K562 (cell line): ENCODE measurements around the gene KRT33B. TPM values are rescaled to one million over a fixed set of nuclear protein-coding genes. Genes with fewer than 3 reads are reported as not detected.

ENCODE experiments used
- ATAC-seq: fragments of 200-7000 bp; cut with Tn5 transposase; 3 replicates; pipeline ENCODE4 v1.9.1; 2020; ENCODE audit warnings: moderate library complexity
- BruUV-seq: library from RNA; stranded (reverse); fragments of 400-500 nt; replicated peaks from 2 replicates; lab custom pipeline; 2021; lab: Mats Ljungman, UMichigan
- CTCF ChIA-PET: fragments of 300-600 bp; formaldehyde crosslinking; extraction: SDS; loops from one replicate; lab custom pipeline; 2021; ENCODE audit warnings: low intra/inter-chr PET ratio; lab: Yijun Ruan, JAX
- POLR2A ChIA-PET: fragments of 300-600, 350-650 bp; sonication (Branson Sonifier 250); formaldehyde crosslinking; extraction: SDS; loops from one replicate; lab custom pipeline; 2021; ENCODE audit warnings: antibody characterized with exemption, inconsistent platforms; lab: Yijun Ruan, JAX
- DNase-seq, 4 experiments: peaks; one replicate each; pipeline versions ENCODE4 v3.0.0 to v3.0.0-alpha.2; 2011 to 2018; ENCODE audit warnings: low spot score in 3 of 4, mixed read lengths in 3 of 4; ENCODE audit errors: extremely low read depth in 1 of 4
- FAIRE-seq: peaks from 2 replicates; lab custom pipeline; 2011; peaks lifted over from hg19 to GRCh38; lab: Jason Lieb, UNC
- H2AFZ ChIP-seq: 2 replicates; pipeline ENCODE4 v1.6.0; 2011; ENCODE audit warnings: low read depth, low read length, control low read depth, inconsistent platforms
- H3K27ac ChIP-seq: fragments of 200-600 bp; 3 replicates; pipeline ENCODE4 v1.8.0; 2011; ENCODE audit warnings: low read depth, mild to moderate bottlenecking, control low read depth, inconsistent platforms, low read length, moderate library complexity, mixed read lengths; ENCODE audit errors: extremely low read depth
- H3K27me3 ChIP-seq, 2 experiments: fragments of 300-600 bp in 1 of 2; 2 replicates in 1 of 2; 3 replicates in 1 of 2; pipeline versions ENCODE4 v1.6.0 to v1.8.0; 2011; ENCODE audit warnings: inconsistent platforms in 2 of 2, low read length in 2 of 2, mild to moderate bottlenecking in 1 of 2, mixed read lengths in 1 of 2, moderate library complexity in 1 of 2; ENCODE audit not compliant: control insufficient read depth in 2 of 2, insufficient read depth in 2 of 2
- H3K36me3 ChIP-seq: fragments of 300-600 bp; 3 replicates; pipeline ENCODE4 v1.8.0; 2011; ENCODE audit warnings: mild to moderate bottlenecking, low read length, inconsistent platforms; ENCODE audit not compliant: control insufficient read depth, insufficient read depth
- H3K4me1 ChIP-seq, 2 experiments: fragments of 200-600 bp in 1 of 2; replicated peaks in 1 of 2; 2 replicates in 1 of 2; 3 replicates in 1 of 2; pipeline versions ENCODE4 v1.5.1 to v1.8.0; 2011; ENCODE audit warnings: inconsistent platforms in 2 of 2, low read length in 2 of 2, mild to moderate bottlenecking in 1 of 2, mixed read lengths in 1 of 2, moderate library complexity in 1 of 2; ENCODE audit not compliant: control insufficient read depth in 2 of 2, insufficient read depth in 2 of 2
- H3K4me2 ChIP-seq: 2 replicates; pipeline ENCODE4 v1.6.1; 2011; ENCODE audit warnings: low read length, control low read depth, inconsistent platforms, mixed read lengths; ENCODE audit not compliant: insufficient read depth
- H3K4me3 ChIP-seq: fragments of 200-600 bp; sonication (generic), shearing (Covaris generic); 2 replicates; pipeline ENCODE4 v1.5.1; 2016; ENCODE audit warnings: control low read depth, inconsistent platforms
- H3K79me2 ChIP-seq: fragments of 200-600 bp; 3 replicates; pipeline ENCODE4 v1.8.0; 2011; ENCODE audit warnings: low read length, inconsistent platforms; ENCODE audit not compliant: control insufficient read depth, insufficient read depth
- H3K9ac ChIP-seq, 2 experiments: 2 replicates each; pipeline versions ENCODE4 v1.6.0 to v1.6.1; 2011; ENCODE audit warnings: low read depth in 2 of 2, low read length in 2 of 2, control low read depth in 1 of 2, inconsistent platforms in 1 of 2, mild to moderate bottlenecking in 1 of 2, mixed read lengths in 1 of 2; ENCODE audit not compliant: insufficient read depth in 1 of 2
- H3K9me1 ChIP-seq: one replicate; pipeline ENCODE4 v1.6.0; 2011; ENCODE audit warnings: inconsistent platforms, mild to moderate bottlenecking, low read length, moderate library complexity; ENCODE audit not compliant: control insufficient read depth, insufficient read depth
- H3K9me3 ChIP-seq: replicated peaks from 2 replicates; pipeline ENCODE4 v1.5.1; 2011; ENCODE audit warnings: low read depth, low read length, inconsistent platforms; ENCODE audit not compliant: control insufficient read depth, insufficient read depth
- H4K20me1 ChIP-seq: replicated peaks from 2 replicates; pipeline ENCODE4 v1.6.1; 2011; ENCODE audit warnings: low read length, inconsistent platforms, mixed read lengths; ENCODE audit not compliant: control insufficient read depth, insufficient read depth
- ARID3B ChIP-seq: fragments of 250-450 bp; sonication (Bioruptor Pico); IDR thresholded peaks from 2 replicates; pipeline ENCODE4 v1.4.0; 2020; ENCODE audit warnings: borderline replicate concordance
- CHD2 ChIP-seq: IDR thresholded peaks from 2 replicates; pipeline ENCODE4 v1.6.1; 2011; ENCODE audit warnings: low read depth, low read length
- E2F3 ChIP-seq: fragments of 250-450 bp; sonication (Bioruptor Pico); IDR thresholded peaks from 2 replicates; pipeline ENCODE4 v1.4.0; 2020; ENCODE audit warnings: mild to moderate bottlenecking
- HMBOX1 ChIP-seq: sonication (generic); IDR thresholded peaks from 2 replicates; pipeline ENCODE4 v1.6.1; 2016
- MIER1 ChIP-seq: fragments of 450-650 bp; IDR thresholded peaks from 2 replicates; pipeline ENCODE4 v1.6.1; 2016; ENCODE audit warnings: antibody characterized with exemption, mild to moderate bottlenecking, low read depth
- MLLT1 ChIP-seq, 2 experiments: fragments of 450-650 bp; IDR thresholded peaks; 2 replicates each; pipeline ENCODE4 v1.6.1; 2016
- TAF7 ChIP-seq: fragments of 450-650 bp; IDR thresholded peaks from 2 replicates; pipeline ENCODE4 v1.6.1; 2016; ENCODE audit warnings: missing genetic modification characterization, missing compliant biosample characterization
- ZNF609 ChIP-seq: sonication (generic); formaldehyde crosslinking; IDR thresholded peaks from 2 replicates; pipeline ENCODE4 v1.8.1; 2023; ENCODE audit warnings: missing genetic modification reagents, mild to moderate bottlenecking, borderline replicate concordance
- ZNF707 ChIP-seq: fragments of 250-450 bp; sonication (Bioruptor Pico); conservative IDR thresholded peaks from 2 replicates; pipeline ENCODE4 v1.8.0; 2022; ENCODE audit warnings: inconsistent platforms, mild to moderate bottlenecking, moderate library complexity
- ZZZ3 ChIP-seq: fragments of 450-650 bp; IDR thresholded peaks from 2 replicates; pipeline ENCODE4 v1.6.1; 2016; ENCODE audit warnings: antibody characterized with exemption, mild to moderate bottlenecking, moderate library complexity
- WGBS: fragments of 100-300 bp; shearing (Covaris generic); methylation state at CpG from one replicate; pipeline ENCODE4 v1.1.6; 2016; ENCODE audit warnings: low coverage, mixed read lengths; ENCODE audit not compliant: insufficient coverage; ENCODE audit errors: missing lambda C conversion rate; 5-methylcytosine and 5-hydroxymethylcytosine counted together
- in situ Hi-C: fragments of 300-500 bp; cut with MboI; formaldehyde crosslinking; loops from 4 replicates; pipeline ENCODE4 v1.15.0; 2018; ENCODE audit warnings: inconsistent platforms, mixed read lengths
- intact Hi-C: fragments of 100-400 bp; cut with micrococcal nuclease; formaldehyde crosslinking; loops from 2 replicates; pipeline ENCODE4 v1.14.2; 2022
- polyA plus RNA-seq, 8 experiments: library from polyadenylated mRNA; depleted of rRNA in 4 of 8; stranded (reverse) in 5 of 8; unstranded in 3 of 8; fragments of >200 nt; fragmentation: Nextera tagmentation in 2 of 8; fragmentation: Illumina TruSeq in 1 of 8; extraction: Ambion mirVana in 2 of 8; extraction: Trizol in 1 of 8; gene quantifications; 2 replicates each; pipeline versions ENCODE4 v1.2.1 to v1.2.3, GENCODE V29; 2011 to 2014; ENCODE audit warnings: inconsistent platforms in 1 of 8, missing spikeins in 1 of 8
- total RNA-seq, 7 experiments: library from RNA; depleted of rRNA in 6 of 7; stranded (reverse); fragments of >200 nt in 6 of 7; fragmentation: Illumina TruSeq in 2 of 7; extraction: Trizol in 2 of 7; gene quantifications; 2 replicates each; pipeline versions ENCODE4 v1.2.1 to v1.2.3, GENCODE V29; 2011 to 2021; ENCODE audit warnings: low replicate concordance in 1 of 7
- TF ChIP-seq, protein P1 (sequence below): fragments of 200-800 bp; sonication (Bioruptor generic); IDR thresholded peaks from 2 replicates; pipeline ENCODE4 v1.6.1; 2017; ENCODE audit warnings: missing genetic modification characterization, missing compliant biosample characterization

The KRT33B gene
- total and polyA plus RNA-seq, 9 of the 15 experiments (the other 6 are each of a cell fraction or from before 2014, with no cell fraction given), result not detected

DNA sequence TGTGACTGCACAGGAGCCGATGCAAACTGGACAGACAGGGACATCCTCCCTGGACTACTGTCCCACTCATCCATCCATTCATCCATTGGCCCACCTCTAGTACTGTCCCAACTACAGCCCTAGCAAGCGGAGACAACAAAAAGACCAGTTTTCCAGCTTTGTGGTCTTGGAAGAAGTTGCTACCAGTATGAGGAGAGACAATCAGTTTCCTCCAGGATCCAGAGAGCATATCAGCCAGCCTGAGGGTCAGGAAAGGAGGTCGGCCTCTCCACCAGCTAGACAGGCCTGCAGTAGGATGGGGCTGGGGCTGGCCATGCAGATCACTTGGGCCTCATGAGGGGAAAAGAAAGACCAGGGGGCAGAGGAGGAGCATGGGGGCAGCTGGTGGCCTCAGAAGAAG, 35.8 kb downstream of the KRT33B start (continued):
- TF ChIP-seq, protein P1, sequence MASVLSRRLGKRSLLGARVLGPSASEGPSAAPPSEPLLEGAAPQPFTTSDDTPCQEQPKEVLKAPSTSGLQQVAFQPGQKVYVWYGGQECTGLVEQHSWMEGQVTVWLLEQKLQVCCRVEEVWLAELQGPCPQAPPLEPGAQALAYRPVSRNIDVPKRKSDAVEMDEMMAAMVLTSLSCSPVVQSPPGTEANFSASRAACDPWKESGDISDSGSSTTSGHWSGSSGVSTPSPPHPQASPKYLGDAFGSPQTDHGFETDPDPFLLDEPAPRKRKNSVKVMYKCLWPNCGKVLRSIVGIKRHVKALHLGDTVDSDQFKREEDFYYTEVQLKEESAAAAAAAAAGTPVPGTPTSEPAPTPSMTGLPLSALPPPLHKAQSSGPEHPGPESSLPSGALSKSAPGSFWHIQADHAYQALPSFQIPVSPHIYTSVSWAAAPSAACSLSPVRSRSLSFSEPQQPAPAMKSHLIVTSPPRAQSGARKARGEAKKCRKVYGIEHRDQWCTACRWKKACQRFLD (CRISPR knock-in tag), result no peak
- no peak for TF ChIP-seq MIER1
- TF ChIP-seq HMBOX1, result no peak

- H3K27ac ChIP-seq, result no peak overlapping the region
- ChIA-PET POLR2A (no interaction called here), CTCF (no interaction called here)
- in situ Hi-C loops (no loop called here), intact Hi-C loops (no loop called here)
- no TSS peak for BruUV-seq
- H3K27me3 ChIP-seq, result peaks cover 0 to 12% of the 10 kb centered on the region in 2 experiments; a peak in 1 of 5 replicates
- H3K9me3 ChIP-seq, result no peaks in the 10 kb centered on the region
- WGBS, result 0% methylated on average over 5 of the region's 5 CpGs
- no peak for FAIRE-seq
- no peaks in the 10 kb centered on the region for H3K36me3 ChIP-seq
- no peaks in the 10 kb centered on the region for H3K9me1 ChIP-seq
- H3K4me1 ChIP-seq, result no peaks in the 10 kb centered on the region
- ATAC-seq, result no peak
- no peak overlapping the region; a peak in 1 of 4 replicates for H3K9ac ChIP-seq
- H4K20me1 ChIP-seq, result no peaks in the 10 kb centered on the region; the same call in 1 of the 2 replicates
- H3K4me2 ChIP-seq, result no peak overlapping the region
- no peak for DNase-seq
- no peak overlapping the region for H2AFZ ChIP-seq
- H3K79me2 ChIP-seq, result no peaks in the 10 kb centered on the region
- H3K4me3 ChIP-seq, result no peak overlapping the region
- TF ChIP-seq ARID3B, result no peak
- no peak for TF ChIP-seq TAF7 (tag)
- no peak for TF ChIP-seq CHD2
- no peak for TF ChIP-seq ZNF609 (CRISPR knock-in tag)
- TF ChIP-seq ZNF707, result no peak
- no peak for TF ChIP-seq ZZZ3
- no peak for TF ChIP-seq MLLT1 (IDR thresholded peaks at IDR 0.05)
- no peak for TF ChIP-seq E2F3
Observed at GRCh38 chr17:41333098-41333497, 36.5 kb downstream of the KRT33B start.
